Measurements from ENCODE around the gene DPP6.

DNA sequence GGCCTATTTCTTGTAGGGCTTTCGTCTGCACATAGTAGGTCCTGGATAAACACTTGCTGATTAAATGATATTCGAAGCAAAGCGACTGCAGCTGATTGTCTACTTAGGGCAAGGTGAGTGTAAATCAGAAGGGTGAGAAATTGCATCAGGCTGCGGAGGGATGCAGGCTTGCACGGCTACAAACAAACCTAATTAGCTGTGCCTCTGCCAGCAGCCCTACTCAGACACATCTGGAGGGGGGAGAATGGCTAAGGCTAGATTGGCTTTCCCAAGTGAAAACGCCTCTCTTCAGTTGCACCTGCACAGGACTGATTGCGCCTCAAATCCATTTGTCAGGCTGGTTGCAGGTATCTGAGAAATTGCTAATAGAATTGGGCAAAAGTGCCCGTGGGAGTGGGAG is 247.5 kb downstream of the DPP6 start:
- TF ChIP-seq BHLHE40 (IDR thresholded peaks at IDR 0.05; ENCODE audit: low read depth, low read length) = no peak
- no peak for TF ChIP-seq NFE2L2 (conservative IDR thresholded peaks at IDR 0.05; ENCODE audit: low read length)
- no peak for TF ChIP-seq POLR2A (IDR thresholded peaks at IDR 0.05; ENCODE audit: low read length)
- no peak for TF ChIP-seq CTCF (IDR thresholded peaks at IDR 0.05)
- no peak for TF ChIP-seq FOSL2 (IDR thresholded peaks at IDR 0.05)
- no peak for TF ChIP-seq FOSL2 (CRISPR knock-in tag; IDR thresholded peaks at IDR 0.05)
- no peak for TF ChIP-seq EHMT2 (IDR thresholded peaks at IDR 0.05; ENCODE audit: low read depth)
- no peak for TF ChIP-seq RCOR1 (IDR thresholded peaks at IDR 0.05; ENCODE audit: low read depth, low read length)
- no peak for TF ChIP-seq EP300 (IDR thresholded peaks at IDR 0.05)
- no peak for TF ChIP-seq CEBPB (IDR thresholded peaks at IDR 0.05)
